ENCODE data around the gene ZNF143. TPM values are rescaled to one million over a fixed set of nuclear protein-coding genes. Genes with fewer than 3 reads are reported as not detected.

Gene ZNF143
- total RNA-seq, 1 experiment from 2014 or later, result 29.2 TPM

DNA sequence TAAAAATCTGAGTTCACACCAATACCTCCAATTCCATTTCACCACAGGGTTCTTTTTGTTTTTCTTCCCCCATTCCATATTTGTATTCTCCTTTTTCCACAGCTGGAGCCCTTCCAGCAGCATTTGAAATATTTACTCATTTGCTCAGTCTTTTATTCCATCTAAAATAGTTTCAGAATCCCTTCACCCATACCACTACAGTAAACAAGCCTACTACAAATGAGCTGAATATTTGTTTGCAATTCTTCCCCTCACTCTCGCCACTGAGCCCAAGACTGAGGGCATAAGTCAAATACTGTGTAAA, 46.4 kb downstream of the ZNF143 start:
- Histone ChIP-seq H3K23me2 (ENCODE audit: insufficient read length, low read depth, low read length, poor library complexity, severe bottlenecking) (no peaks in the 10 kb centered on the region), H3K27ac (ENCODE audit: insufficient read length, low read depth, low read length) (peak overlapping the region; percentile 69), H2BK5ac (ENCODE audit: insufficient read length, low read length) (no peak overlapping the region), H2BK20ac (ENCODE audit: low read depth, low read length, poor library complexity, severe bottlenecking) (no peak overlapping the region), H2BK120ac (ENCODE audit: low read depth, low read length, poor library complexity, severe bottlenecking) (no peak overlapping the region), H4K20me1 (ENCODE audit: control insufficient read depth, insufficient read depth, insufficient read length) (no peaks in the 10 kb centered on the region), H3K79me1 (ENCODE audit: insufficient read depth, low read depth, low read length, poor library complexity, severe bottlenecking) (no peaks in the 10 kb centered on the region), H3K14ac (ENCODE audit: insufficient read depth, low read length) (no peak overlapping the region), H3K18ac (ENCODE audit: insufficient read length, low read depth, low read length) (no peak overlapping the region), H2BK15ac (ENCODE audit: low read depth, low read length) (no peak overlapping the region), H3K4me2 (ENCODE audit: insufficient read depth, insufficient read length, low read length) (peak overlapping the region; percentile 35), H2AK5ac (ENCODE audit: insufficient read length, low read length) (no peak overlapping the region), H3T11ph (ENCODE audit: low read length) (no peak overlapping the region), H3K56ac (ENCODE audit: insufficient read length, low read depth, low read length) (no peak overlapping the region), H3K4me1 (ENCODE audit: insufficient read depth, low read length) (no peaks in the 10 kb centered on the region), H3K79me2 (ENCODE audit: insufficient read depth, low read length) (no peaks in the 10 kb centered on the region), H3K23ac (ENCODE audit: insufficient read length, low read depth, low read length) (no peak overlapping the region), H3K9ac (ENCODE audit: extremely low read depth, insufficient read length, low read length) (no peak overlapping the region), H4K8ac (replicated peaks; ENCODE audit: insufficient read length, low read depth, low read length) (no peak overlapping the region), H3K27me3 (ENCODE audit: insufficient read depth, low read length) (no peaks in the 10 kb centered on the region), H4K5ac (ENCODE audit: insufficient read length, low read depth, low read length) (no peak overlapping the region), H2AFZ (ENCODE audit: low read length) (no peak overlapping the region), H2BK12ac (ENCODE audit: insufficient read length, low read depth, low read length) (no peak overlapping the region), H4K91ac (ENCODE audit: insufficient read length, low read depth, low read length) (no peak overlapping the region), H3K9me3 (ENCODE audit: control insufficient read depth, low read depth, low read length) (no peaks in the 10 kb centered on the region), H3K4ac (ENCODE audit: low read depth, low read length) (no peak overlapping the region)
- peak overlapping the region; percentile 3 to 39; a peak in 4 of 5 replicates for H3K4me3 Mint-ChIP-seq
- TF ChIP-seq CTCF (conservative IDR thresholded peaks at IDR 0.05), result no peak
- no peaks in the 10 kb centered on the region for H3K27me3 Mint-ChIP-seq (ENCODE audit: low read depth)
- DNase-seq, result no peak
- peak overlapping the region; percentile 65 to 98 (median 95) for H3K27ac Mint-ChIP-seq
- peaks cover 26 to 41% (median 40%) of the 10 kb centered on the region in 3 experiments for H3K36me3 Mint-ChIP-seq (ENCODE audit: insufficient read depth in 1 of 3, low read depth in 3 of 3)
- H3K4me1 Mint-ChIP-seq, result peaks cover 26 to 27% of the 10 kb centered on the region in 2 experiments
- WGBS (ENCODE audit: extremely low coverage, insufficient read length, low lambda C conversion rate), result no CpG with 5 or more reads among the region's 1 CpG
- no peaks in the 10 kb centered on the region for H3K9me3 Mint-ChIP-seq

Measured in H9 (cell line).